ENCODE results near the gene GCN1.

The GCN1 gene

DNA sequence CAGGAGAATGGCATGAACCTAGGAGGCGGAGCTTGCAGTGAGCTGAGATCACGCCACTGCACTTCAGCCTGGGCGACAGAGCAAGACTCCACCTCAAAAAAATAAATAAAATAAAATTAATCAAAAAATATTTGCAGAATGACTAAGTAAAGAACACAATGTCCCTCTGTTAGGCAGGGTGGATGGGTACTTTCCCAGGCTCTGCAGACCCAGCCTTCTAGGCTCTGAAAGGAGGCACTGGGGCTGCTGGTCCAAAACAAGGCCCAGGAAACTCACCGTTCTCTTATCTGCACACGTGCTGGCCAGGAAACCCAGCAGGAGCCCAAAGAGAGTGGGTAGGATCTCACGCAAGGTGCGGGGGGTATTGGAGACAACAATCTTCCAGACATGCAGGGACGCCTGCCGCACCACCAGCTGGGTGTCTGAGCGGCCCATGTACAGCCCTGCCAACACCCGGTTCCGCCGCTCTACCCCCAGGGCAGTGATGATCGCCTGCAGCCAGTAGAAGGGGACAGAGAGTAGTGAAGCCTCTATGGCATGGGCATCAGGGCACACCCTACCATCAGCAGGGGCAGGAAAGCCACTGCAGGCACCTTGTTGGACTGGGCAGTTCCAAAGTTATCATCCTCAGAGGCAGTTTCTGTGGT lies 52.2 kb downstream of the GCN1 start:
- no peak for DNase-seq (ENCODE audit: low read depth)

DNA sequence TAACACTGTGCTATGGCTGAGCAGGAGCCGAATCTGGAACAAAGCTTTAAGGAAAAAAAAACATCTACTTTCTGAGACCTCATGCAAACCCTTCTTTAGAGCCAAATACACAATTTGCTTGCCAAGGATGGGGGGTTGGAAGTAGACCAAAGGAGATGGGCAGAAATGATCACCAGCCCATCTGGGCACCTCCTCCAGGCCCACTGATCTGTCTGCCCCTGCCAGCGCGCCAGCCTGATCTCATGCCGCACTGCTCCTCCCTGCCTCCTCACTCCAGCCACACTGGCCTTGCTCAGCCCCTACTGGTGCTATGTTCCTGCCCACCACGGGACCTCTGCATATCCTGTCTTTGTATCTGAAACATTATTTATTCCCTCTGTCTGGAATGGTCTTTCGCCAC lies 53.2 kb downstream of the GCN1 start:
- DNase-seq (ENCODE audit: low read depth), result no peak

DNA sequence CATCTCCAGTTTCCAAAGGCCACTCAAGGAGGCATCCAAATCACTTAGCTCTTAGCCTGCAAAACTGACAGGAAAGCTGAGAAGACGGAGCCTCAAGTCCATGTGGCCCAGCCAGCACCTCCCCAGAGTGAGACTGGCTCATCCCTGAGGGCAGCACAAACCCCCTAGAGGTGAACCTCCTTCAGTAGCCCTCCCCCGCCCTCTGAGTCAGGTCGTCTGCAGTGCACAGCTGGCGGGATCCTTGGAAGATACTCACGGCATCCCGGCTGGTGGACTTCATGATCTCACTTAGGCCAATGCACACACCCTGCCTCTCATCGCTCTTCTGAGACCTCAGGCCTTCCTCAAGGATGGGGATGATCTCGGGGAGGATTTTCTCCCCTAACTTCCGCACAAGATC lies 53.9 kb downstream of the GCN1 start:
- no peak for DNase-seq (ENCODE audit: low read depth)

DNA sequence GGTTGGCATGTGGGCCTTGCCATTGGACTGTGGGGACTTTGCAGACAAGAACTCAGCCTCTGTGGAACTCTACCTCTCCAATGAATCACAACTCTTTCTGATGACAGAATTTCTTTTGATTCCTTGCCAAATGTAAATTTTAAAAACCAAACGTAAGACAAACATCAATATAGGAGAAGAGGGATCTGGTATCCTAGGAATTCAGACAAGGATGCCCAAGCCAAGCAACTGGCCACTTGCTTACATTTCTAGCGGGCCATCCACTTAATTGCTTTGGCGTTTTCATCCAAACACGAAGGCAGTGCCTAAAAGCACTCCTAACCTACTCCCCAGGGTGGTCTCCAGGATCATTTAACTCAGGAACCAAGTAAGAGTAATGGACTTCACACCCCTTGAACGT lies 54.6 kb downstream of the GCN1 start:
- DNase-seq (ENCODE audit: low read depth), result no peak

DNA sequence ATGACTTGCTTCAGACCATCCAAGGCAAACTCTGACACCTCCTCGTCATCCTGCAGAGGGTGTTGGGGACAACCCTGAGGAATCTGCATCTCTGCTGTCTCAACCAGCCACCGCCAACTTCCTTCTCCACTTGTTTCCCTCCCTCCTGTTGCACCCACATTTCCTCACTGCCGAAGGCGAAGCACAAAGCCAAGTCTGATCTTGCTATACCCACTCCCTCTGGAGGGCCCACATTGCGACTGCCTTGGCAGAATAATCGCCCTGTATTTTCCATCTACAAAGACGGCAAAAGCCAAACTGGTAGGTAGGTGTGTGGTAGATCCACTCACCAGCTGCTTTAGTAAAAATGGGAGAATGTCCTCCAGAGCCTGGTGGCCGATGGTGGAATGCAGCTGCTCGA lies 56.1 kb downstream of the GCN1 start:
- DNase-seq (ENCODE audit: low read depth), result no peak

DNA sequence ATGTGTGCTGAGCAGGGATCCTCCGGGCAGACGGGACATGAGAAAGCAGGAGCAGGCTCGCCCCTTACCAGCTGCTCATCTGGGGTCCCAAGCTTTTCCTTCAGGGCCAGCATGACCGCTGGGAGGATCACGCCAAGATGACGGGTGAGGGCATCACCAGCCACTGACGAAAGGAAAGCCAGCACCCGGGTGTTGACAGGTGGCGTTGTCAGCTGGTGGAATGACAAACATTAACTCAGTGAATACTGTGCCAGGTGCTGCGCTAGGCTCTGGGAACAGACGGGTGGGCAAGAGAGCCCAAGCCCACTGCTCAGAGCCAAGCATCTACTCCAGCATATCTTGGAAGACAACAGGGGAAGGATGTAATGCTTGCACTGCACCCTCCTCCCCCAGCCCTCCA lies 56.7 kb downstream of the GCN1 start:
- DNase-seq (ENCODE audit: low read depth), result no peak

DNA sequence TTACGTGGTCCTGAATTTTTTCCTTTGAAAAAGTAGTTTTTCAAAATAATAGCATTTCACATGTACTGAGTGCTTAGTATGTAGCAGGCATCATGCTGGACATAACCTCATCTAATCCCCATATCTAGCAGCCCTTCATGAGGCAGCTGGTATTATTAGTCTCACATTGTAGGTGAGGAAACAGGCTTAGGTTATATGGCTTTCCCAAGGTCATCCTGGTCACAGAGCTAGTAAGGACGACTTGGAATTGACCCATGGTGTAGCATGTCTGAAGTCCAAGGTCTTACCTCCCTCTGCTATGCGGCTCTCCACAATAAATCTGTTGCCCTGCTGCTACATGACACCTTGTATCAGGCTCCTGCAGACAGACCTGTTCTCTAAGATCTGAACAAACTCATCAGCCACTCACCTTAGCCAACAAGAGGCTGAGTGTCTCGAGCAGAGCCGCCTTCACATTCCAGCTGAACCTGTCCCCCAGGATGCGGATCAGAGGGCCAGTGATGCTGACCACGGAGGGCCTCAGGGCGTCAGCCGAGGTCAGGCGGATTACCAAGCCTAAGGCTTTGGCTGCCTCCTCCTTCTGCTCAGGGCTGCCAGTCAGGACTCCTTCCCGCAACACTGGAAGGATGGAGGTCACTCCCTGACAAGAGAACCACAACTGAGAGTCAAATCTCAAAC lies 58.3 kb downstream of the GCN1 start:
- no peak for DNase-seq (ENCODE audit: low read depth)

DNA sequence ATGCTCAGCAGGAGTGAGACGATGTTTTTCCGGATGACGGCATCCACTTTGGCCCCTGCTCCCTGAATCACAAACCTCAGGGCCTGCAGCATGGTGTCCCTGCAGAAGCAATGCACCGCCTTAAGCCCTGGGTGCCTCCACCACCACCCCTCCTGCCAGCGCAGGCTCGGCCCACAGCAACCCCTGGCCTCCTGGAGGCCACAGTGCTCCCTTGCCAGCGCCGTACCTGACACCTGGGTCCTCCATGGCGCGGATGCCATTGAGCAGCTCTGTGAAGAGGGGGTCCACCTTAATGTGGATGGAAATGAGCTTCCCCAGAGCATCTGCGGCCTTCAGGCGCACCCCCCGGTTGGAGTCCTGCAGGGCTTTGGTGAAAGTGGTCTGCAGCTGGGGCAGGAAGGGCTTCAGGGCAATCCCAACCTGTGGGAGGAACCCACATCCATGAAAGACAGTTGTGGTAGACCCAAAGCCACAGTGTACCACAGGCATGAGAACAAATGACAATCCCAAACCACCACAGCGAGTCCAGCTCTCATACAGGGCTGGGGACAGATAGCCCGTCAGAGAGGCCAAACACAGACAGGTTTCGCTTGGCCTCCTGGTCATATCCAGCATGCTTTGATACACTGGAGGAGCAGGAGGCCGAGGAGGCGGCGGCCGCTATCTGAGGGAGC lies 60.1 kb downstream of the GCN1 start:
- DNase-seq (ENCODE audit: low read depth), result no peak

DNA sequence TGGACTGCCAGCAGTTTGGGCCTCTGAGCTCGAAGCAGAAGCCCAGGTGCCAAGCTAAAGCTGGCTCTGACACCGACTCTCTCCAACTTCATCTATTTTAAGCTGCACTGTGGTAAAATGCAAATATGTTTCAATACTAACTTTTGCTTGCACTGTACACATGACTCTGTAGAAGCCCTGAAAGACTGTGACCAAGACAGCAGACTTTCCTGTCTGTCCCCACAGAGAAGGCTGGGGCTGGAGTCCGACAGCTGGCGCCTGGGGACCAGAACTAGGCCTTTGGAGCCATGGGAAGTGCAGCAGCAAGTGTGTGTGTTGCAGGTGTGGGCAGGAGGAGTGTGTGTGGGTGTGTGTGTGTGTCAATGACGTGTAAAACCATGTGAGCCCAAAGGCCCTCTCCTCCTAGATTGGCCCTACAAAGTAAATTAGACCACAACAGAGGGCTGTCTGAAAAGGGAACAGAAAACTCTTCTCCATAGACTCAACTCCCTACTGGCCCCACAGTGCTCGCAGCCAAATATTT lies 61.6 kb downstream of the GCN1 start:
- no peak for DNase-seq (ENCODE audit: low read depth)

DNA sequence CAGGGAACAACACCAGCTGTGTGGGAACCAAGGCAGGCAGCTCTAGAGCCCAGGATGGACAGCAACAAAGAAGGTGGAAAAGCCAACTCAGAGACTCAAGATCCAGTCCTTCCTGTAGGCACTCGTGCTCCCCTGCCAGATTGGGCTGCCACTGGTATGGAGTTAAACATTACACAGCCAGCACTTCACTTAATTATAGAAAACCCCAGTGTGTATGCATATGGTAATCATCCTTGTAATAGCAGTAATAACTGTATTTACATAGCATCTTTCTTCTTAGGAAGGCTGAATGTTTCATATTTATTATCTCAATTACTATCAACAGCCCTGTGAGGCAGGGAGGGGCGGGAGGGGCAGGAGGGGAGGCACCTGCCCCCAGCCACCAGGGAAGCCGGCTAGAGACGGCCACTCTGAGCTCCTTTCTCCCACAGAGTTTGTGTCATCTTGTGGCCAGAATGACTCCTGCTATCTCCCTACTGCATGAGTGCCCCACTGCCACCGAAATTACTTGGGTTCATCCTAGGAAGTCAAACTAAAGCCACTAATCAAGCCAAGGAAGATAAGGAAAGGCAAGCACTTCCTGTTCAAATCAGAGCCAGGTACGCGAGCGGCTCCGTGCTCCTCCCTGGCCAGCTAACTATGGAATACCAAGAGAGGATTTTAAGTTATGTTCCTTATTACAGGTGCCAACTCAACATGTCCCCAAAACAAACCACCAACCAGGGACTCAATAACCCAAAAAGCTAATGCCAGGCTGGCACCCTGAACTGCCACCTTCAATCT lies 62.3 kb downstream of the GCN1 start:
- DNase-seq (ENCODE audit: low read depth), result no peak

DNA sequence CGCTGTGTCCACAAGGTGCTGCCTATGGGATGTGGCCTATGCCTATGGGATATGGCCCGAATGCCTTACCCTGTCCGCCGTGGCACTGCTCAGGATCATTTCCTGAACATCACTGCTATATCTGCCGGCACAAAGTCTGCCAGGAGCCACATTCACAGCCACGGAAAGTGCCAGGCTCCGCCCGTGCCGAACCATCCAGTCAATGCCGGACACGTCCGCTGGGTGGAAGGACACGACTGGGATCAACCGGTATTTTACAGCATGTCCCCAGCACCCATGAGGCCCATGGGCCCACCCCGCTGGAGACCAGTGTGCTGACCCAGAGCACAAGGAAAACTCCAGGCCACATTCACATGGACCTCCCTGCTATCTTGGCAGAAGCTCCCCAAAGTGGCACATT lies 63.4 kb downstream of the GCN1 start:
- DNase-seq (ENCODE audit: low read depth), result no peak

DNA sequence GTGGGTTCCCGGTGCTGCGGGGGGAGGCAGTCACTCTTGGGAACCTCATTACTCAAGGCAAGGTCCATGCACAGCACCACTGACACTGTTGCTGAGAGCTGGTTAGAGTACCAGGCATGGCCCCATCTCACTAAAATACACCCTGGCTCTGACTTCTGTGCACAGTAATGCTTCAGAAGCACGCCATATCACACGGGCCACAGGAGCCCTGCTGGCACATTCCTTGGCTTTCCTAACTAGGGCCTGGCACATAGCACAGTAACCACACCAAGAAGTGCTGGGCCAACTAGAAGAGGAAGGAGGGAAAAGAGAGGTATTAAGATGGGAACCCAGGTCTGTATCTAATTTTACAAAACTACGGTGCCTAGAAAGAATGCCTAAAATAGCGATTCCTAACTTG lies 64.5 kb downstream of the GCN1 start:
- no peak for DNase-seq (ENCODE audit: low read depth)

DNA sequence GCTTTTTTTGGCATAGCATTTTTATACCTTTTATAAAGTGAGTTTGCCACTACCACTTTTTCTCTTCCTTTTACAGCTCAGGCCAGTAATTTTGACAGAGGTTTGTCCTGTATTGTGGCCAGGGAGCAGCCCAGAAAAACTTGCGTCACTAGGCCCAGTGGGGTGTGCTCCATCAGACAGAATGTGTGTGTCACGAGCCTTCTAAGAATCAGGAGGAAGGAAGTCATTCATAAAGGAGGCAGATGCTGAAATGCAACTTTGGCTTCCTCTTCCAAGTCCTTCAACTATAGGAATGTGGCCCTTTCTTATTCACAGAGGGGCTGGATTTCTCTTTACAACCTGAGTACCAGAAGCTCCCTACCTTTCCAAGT lies 67.9 kb downstream of the GCN1 start:
- DNase-seq (ENCODE audit: low read depth), result peak; percentile 30

DNA sequence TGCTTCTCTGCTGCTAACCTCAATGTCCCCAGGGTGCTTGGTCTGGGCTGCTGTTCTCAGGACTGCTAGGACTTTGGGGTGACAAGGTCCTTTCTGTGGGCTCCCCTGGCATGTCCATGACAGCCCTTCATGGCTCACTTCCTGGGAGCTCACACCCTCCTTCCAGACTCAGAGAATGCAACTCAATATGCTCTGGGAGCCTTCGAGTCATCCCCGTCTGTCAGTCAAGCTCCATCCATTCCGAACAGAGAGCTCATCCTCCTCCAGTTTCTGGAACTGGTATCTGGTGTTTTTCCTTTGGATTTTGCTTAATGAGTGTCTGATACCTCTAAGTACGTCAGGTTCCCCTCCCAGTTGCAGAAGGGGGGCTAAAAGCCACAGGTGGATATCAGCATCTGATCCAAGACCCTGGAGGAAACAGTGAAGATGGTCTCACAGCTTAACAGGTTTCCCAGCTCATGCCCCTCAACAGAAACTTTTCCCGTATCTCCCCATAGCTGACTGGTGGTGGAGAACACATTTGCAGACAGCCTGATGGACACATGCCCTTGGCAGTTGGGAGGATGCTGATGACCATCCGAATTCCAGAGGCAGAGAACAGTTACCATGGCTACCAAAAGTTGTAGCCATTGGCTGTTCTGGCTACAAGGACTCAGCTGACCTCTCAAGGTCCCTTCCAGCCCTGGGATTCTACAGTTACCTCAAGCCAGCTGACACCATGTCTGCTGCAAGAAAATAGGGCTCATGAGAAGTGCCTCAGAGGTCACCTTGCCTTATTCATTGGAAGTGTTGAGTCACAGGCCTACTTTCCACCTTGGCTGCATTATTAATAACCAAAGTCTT lies 68.5 kb downstream of the GCN1 start:
- peak; percentile 28 for DNase-seq (ENCODE audit: low read depth)

DNA sequence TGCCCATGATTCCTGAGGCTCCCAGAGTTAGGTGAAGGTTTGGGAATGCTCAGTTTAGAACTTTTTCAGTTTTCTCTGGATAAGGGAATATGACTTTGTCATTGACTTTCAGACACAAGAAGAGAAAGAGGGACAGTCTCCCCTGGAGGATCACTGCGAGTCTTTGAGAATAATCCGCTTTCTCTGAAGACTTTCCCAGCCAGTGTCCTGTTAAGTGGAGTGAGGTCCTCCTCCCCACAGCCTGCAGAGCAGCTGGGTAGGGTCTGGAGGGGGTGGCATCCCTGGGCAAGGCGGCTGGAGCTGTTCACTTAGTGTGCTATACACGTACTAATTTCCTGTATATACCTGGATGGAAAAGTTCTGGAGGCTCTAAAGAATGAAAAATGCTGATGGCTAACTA lies 69.5 kb downstream of the GCN1 start:
- DNase-seq (ENCODE audit: low read depth), result no peak

DNA sequence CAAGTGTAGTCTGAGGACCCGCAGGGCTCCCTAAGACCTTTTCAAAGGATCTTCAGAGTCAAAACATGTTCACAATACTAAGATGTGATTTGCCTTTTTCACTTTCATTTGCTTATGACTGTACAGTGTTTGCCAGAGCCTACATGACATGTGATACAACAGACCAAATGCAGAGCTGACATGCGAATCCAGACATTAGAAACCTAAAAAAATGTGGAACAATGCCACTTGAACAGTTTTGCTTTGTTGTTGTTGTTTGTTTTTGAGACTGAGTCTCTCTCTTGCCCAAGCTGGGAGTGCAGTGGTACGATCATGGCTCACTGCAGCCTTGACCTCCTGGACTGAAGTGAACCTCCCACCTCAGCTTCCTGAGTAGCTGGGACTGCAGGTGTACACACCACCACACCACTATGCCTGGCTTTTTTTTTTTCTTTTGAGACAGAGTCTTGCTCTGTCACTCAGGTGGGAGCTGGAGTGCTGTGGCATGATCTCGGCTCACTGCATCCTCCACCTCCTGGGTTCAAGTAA lies 72.7 kb downstream of the GCN1 start:
- DNase-seq (ENCODE audit: low read depth), result no peak

DNA sequence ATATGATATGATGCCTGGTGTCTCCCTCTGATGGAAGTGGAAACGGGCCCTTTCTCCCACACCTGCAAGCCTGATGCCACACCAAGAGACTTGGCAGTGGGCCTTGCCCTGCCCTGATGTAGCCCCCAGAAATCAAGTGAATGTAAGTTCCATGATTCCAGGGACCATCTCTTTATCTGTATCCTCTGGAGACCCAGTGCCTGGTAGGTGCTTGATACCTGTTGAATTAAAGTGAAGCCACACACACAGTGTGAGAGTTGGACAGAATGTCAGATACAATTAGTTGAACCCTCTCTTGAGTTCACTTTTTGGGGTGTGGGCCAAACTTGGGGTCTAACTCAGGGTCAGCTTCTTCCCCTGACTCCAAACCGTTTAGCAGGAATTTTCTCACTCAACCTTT lies 73.2 kb downstream of the GCN1 start:
- no peak for DNase-seq (ENCODE audit: low read depth)

DNA sequence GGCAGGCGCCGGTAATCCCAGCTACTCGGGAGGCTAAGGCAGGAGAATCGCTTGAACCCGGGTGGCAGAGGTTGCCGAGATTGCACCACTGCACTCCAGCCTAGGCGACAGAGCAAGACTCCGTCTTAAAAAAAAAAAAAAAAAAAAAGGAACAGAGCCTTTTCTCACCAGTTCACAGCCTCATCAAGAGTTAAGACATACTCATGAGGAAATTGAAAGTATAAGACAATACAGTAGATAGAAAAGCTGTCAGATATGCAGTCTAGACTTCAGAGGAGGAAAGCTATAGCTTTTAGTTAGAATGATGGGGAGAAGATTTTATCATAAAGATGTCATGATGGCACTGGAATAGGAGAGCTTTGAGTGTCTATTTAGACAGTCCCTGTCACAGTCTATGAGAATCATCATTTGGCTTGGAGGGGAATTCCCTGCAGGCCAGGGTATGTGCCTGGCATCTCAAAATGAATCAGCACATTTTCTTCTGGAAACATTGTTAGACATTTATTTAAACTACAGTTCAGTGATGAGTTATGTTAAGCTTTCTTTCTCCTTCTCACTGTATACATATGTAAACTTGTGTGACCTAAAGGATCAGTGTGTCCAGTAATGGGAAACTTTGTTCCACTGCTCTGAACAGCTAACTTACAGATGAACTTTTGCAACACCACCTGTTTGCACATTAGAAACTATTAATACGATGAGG lies 75.1 kb downstream of the GCN1 start:
- no peak for DNase-seq (ENCODE audit: low read depth)

DNA sequence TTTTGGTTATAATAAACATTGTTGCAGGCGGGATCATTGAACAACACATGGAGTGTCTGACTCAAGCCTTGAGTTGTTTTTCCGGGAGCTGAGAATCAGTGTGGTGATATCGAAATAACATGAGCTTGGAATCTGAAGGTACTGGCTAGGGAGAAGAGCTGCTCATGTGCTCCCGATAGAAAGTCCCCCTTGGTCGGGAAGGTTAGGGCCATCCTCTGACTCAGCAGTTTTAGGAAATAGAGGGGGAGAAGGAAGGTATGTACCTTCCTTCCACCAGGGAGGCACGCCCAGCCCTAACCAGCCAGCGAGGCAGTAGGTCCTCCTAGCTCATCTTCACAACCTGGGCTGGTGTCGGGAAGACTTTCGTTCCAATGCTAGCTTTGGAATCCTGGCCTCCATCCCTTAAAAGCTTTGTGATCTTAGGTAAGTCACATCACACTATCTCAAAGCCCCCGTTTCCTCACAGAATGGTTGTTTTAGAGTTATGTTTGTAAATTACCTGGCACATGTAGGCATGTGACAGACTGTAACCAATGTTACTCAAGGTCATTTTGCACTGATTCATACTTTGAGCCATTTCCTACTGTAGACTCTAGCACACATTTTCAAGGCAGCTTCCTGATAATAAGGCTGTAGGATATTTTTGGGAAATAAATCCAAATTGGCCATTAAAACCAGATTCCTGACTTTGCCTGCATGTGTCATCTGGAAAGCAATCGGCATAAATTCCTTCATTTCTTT lies 76.0 kb downstream of the GCN1 start:
- no peak for DNase-seq (ENCODE audit: low read depth)

DNA sequence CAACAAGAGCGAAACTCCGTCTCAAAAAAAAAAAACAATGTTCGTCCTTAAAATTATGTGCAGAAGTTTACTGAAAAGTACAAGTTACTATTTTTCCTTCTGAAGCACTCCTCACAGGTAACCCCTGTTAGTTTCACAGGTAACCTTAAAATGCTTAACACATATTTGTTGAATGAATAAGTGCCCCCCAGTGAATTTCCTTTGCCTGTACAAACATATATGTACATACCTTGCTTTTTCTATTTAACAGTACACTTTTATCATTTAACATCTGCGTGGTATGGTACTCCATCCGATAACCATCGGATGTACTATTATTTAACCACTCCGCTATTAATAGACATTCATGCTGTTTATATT lies 76.6 kb downstream of the GCN1 start:
- no peak for DNase-seq (ENCODE audit: low read depth)

All from stromal cell of bone marrow (primary cell).